ENCODE results near the gene GARS1. TPM values are rescaled to one million over a fixed set of nuclear protein-coding genes. Genes with fewer than 3 reads are reported as not detected.

GARS1 gene
- total RNA-seq, 1 donor from 2014 or later = 42.3 TPM

DNA sequence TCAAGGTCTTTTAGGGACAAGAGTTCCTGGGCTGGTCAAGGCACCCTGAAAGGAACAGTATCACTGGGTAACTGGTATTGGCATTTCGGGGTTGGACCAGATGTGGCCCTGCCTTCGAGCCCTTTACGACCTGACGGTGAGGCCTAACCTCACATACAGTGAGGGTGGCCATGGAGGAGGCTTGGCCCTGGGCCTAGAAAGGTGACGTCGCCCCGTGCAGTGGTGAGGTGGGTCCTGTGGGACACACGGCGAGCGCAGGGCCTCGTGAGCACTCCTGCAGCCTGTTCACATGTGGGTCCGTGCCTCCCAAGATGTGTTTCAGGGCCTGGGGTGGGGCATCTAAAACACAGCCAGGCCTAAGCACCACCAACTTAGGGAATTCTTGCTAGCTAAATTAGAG, 51.5 kb downstream of the GARS1 start:
- TF ChIP-seq, protein P1, sequence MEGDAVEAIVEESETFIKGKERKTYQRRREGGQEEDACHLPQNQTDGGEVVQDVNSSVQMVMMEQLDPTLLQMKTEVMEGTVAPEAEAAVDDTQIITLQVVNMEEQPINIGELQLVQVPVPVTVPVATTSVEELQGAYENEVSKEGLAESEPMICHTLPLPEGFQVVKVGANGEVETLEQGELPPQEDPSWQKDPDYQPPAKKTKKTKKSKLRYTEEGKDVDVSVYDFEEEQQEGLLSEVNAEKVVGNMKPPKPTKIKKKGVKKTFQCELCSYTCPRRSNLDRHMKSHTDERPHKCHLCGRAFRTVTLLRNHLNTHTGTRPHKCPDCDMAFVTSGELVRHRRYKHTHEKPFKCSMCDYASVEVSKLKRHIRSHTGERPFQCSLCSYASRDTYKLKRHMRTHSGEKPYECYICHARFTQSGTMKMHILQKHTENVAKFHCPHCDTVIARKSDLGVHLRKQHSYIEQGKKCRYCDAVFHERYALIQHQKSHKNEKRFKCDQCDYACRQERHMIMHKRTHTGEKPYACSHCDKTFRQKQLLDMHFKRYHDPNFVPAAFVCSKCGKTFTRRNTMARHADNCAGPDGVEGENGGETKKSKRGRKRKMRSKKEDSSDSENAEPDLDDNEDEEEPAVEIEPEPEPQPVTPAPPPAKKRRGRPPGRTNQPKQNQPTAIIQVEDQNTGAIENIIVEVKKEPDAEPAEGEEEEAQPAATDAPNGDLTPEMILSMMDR (IDR thresholded peaks at IDR 0.05; ENCODE audit: borderline replicate concordance) = no peak
- H3K9me3 ChIP-seq (replicated peaks) = no peaks in the 10 kb centered on the region

DNA sequence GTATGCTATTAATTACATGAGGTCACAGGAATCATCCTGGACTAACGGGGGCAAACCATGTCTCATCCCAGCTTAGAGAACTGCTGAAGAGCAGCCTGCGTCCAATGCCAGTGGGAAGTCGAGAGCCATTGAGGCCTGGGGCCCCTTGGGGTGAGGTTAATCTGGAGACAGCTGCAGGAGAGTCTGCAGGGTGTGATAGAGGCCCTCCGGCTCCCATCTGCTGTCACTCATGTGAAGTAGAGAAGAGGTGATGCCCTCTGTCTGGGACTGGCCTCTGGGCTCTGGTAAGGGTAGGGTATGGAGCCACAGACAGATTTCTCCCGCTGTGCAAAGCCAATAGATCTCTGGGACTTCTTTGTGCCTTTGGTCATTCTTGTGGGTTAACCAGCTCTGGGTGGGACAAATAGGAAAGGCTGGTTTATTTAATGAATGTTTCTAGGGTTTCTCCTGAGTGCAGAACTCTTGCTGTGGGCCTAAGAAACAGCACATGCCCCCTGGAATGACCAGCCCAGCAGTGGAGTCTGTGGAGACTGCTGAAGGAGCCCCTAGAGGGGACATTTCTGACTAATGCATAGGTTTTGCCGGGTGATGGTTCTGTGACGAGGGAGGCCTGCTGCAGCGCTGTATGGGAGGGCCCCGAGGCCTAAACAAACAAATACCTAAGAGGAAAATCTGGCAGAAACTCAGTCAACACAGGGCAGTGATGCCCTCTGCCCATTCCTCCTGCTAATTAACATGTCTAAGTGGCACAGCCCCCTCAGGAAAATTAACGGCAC, 53.1 kb downstream of the GARS1 start:
- H3K27ac ChIP-seq (replicated peaks) = no peak overlapping the region
- H3K4me1 ChIP-seq = no peaks in the 10 kb centered on the region
- no peak overlapping the region for H3K4me3 ChIP-seq
- no peaks in the 10 kb centered on the region for H3K27me3 ChIP-seq (ENCODE audit: low read depth)
- DNase-seq = no peak
- peaks cover 18% of the 10 kb centered on the region for H3K36me3 ChIP-seq
- no peaks in the 10 kb centered on the region for H3K9me3 ChIP-seq (replicated peaks)
- intact Hi-C loops (cut with micrococcal nuclease) = no loop called here
- TF ChIP-seq, protein P1 (IDR thresholded peaks at IDR 0.05; ENCODE audit: borderline replicate concordance) = no peak

More for the DNA sequence above, 51.5 kb downstream of the GARS1 start:
- no peak overlapping the region for H3K4me3 ChIP-seq
- peaks cover 20% of the 10 kb centered on the region for H3K36me3 ChIP-seq
- H3K4me1 ChIP-seq = no peaks in the 10 kb centered on the region
- no peaks in the 10 kb centered on the region for H3K27me3 ChIP-seq (ENCODE audit: low read depth)
- H3K27ac ChIP-seq (replicated peaks) = no peak overlapping the region
- no peak for DNase-seq
- intact Hi-C loops (cut with micrococcal nuclease) = no loop called here

DNA sequence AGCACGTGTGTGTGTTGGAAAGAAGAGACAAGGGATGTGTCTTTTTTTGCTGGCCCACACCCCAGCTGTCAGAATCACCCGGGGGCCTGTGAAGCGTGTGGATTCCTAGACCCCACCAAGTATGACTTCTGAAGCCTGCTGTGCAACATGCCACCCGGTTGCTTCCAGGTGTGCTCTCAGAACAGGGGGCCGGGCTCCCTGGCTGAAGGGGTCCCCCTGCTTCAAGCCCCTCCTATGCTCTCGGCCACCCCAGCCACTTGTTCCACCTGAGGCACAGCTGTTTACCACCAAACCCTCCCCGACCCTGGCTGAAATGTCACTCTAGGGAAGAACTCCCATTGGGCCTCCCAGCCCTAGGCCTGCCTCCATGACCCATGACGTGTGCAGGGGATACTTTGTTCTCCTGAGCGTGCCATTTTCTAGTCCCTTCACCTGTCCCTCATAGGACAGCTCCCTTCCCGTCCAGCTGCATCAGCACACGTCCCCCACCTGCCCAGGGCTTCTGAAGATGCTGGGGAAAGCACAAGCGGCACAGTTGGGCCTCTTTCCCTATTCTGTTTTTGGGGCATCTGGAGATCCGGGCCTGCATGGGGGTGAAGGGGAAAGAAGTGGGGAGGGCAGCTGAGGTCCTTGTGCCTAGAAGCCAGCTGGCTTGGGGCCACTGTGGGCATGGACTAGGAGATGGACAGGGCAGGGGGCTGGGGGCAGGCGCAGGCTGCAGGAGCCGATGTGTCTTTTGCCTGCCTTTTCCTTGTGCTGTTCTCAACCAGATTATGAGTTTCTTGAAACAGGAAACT, 54.3 kb downstream of the GARS1 start:
- H3K27me3 ChIP-seq (ENCODE audit: low read depth) = no peaks in the 10 kb centered on the region
- intact Hi-C loops (cut with micrococcal nuclease) = no loop called here
- no peak for DNase-seq
- no peaks in the 10 kb centered on the region for H3K4me1 ChIP-seq
- TF ChIP-seq, protein P1 (IDR thresholded peaks at IDR 0.05; ENCODE audit: borderline replicate concordance) = no peak
- H3K4me3 ChIP-seq = no peak overlapping the region
- H3K36me3 ChIP-seq = peaks cover 11% of the 10 kb centered on the region
- H3K9me3 ChIP-seq (replicated peaks) = no peaks in the 10 kb centered on the region
- no peak overlapping the region for H3K27ac ChIP-seq (replicated peaks)

DNA sequence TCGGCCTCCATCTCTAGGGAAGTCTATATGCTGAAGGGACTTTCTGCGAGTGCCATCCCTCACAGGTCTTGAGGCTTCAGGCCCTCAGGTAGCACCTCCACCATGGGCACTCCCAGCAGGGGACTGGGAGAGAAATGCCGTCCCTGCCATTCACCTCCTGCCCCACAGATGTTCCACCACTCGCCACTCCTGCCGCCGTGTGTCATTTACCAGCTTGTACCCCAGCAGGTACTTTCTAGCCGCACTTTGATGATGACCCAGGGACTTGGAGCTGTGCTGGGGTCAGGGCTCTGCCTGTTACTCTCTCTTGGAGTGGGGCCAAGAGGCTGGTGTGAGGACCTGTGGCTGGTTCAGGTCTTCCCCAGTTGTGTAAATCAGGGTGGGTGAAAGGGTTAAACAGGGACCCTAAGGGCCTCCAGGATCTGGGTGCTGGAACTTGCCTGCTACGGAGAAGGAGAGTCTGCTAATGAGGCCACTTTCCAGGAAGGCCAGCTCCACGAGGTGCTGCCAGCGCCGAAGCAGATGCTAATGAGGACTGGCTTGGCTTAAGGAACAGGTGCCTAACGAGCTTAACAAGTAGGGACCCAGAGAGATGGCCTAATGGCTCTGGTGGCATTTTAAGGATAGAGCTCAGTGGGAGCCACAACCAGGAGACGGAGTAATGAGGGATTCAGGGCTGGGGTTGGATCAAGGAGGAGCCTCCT, 55.2 kb downstream of the GARS1 start:
- intact Hi-C loops (cut with micrococcal nuclease) = no loop called here
- Histone ChIP-seq H3K36me3 (peaks cover 9% of the 10 kb centered on the region), H3K27ac (replicated peaks) (no peak overlapping the region), H3K4me1 (no peaks in the 10 kb centered on the region), H3K9me3 (replicated peaks) (no peaks in the 10 kb centered on the region), H3K27me3 (ENCODE audit: low read depth) (no peaks in the 10 kb centered on the region), H3K4me3 (no peak overlapping the region)
- DNase-seq = no peak
- TF ChIP-seq, protein P1 (IDR thresholded peaks at IDR 0.05; ENCODE audit: borderline replicate concordance) = no peak

DNA sequence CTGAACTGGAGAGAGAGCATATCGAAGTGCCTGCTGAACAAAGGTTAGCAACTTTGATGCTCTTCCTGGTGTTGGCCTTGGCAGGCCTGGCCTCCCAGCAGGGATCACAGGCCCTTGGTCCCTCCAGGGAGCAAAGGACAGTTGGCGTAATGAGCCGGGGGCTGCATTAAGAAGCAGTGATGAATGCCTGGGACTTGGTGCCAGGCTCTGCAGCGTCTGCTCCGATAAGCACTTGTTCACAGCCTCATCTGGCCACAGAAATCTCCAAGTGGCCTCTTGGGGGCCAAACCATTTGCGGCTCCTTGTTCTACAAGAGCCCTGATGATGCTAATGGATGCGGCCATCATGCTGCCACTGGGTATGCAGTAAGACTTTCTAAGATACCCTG, 55.7 kb downstream of the GARS1 start:
- peaks cover 4% of the 10 kb centered on the region for H3K36me3 ChIP-seq
- no peak overlapping the region for H3K4me3 ChIP-seq
- H3K9me3 ChIP-seq (replicated peaks) = no peaks in the 10 kb centered on the region
- no peak overlapping the region for H3K27ac ChIP-seq (replicated peaks)
- intact Hi-C loops (cut with micrococcal nuclease) = no loop called here
- H3K27me3 ChIP-seq (ENCODE audit: low read depth) = no peaks in the 10 kb centered on the region
- DNase-seq = no peak
- H3K4me1 ChIP-seq = no peaks in the 10 kb centered on the region
- TF ChIP-seq, protein P1 (IDR thresholded peaks at IDR 0.05; ENCODE audit: borderline replicate concordance) = no peak

Data from left ventricle myocardium inferior (tissue), 1 donor.